GM12878 (cell line): ENCODE data around the gene ECI1. TPM values are rescaled to one million over a fixed set of nuclear protein-coding genes. Genes with fewer than 3 reads are reported as not detected.

ENCODE experiments used
- ATAC-seq: fragments of 200-7000 bp; cut with Tn5 transposase; 3 replicates; pipeline ENCODE4 v1.9.1; 2020; ENCODE audit warnings: mild to moderate bottlenecking, moderate library complexity
- BruUV-seq: library from RNA; stranded (reverse); fragments of 400-500 nt; replicated peaks from 2 replicates; lab custom pipeline; 2021; lab: Mats Ljungman, UMichigan
- CTCF ChIA-PET: fragments of 300-600 bp; sonication (Branson Sonifier 250); formaldehyde crosslinking; extraction: SDS; loops from one replicate; lab custom pipeline; 2021; ENCODE audit warnings: inconsistent platforms; lab: Yijun Ruan, JAX
- POLR2A ChIA-PET: fragments of 350-600 bp; formaldehyde crosslinking; extraction: SDS; loops from one replicate; lab custom pipeline; 2021; ENCODE audit warnings: inconsistent platforms; lab: Charles Lee
- RAD21 ChIA-PET: fragments of 300-600 bp; sonication (Branson Sonifier 250); formaldehyde crosslinking; loops from one replicate; lab custom pipeline; 2023; ENCODE audit warnings: antibody characterized with exemption; ENCODE audit not compliant: unreplicated experiment; lab: Charles Lee
- SMC1A ChIA-PET: fragments of 300-600 bp; sonication (Branson Sonifier 250); formaldehyde crosslinking; loops from one replicate; lab custom pipeline; 2023; ENCODE audit not compliant: unreplicated experiment, uncharacterized antibody; lab: Charles Lee
- DNase-seq: peaks from one replicate; pipeline ENCODE4 v3.0.0-alpha.2; 2011; ENCODE audit warnings: low read depth, low spot score
- FAIRE-seq: peaks from 3 replicates; lab custom pipeline; 2011; peaks lifted over from hg19 to GRCh38; lab: Jason Lieb, UNC
- H2AFZ ChIP-seq: 2 replicates; pipeline ENCODE4 v1.6.0; 2011; ENCODE audit warnings: low read depth, low read length, control low read depth; ENCODE audit not compliant: control insufficient read depth
- H3K27ac ChIP-seq: 2 replicates; pipeline ENCODE4 v1.5.1; 2011; ENCODE audit warnings: control low read depth; ENCODE audit not compliant: control insufficient read depth, insufficient read depth
- H3K27me3 ChIP-seq, 2 experiments: replicated peaks in 1 of 2; 2 replicates each; pipeline versions ENCODE4 v1.6.0 to v1.6.1; 2011; ENCODE audit warnings: low read length in 1 of 2; ENCODE audit not compliant: control insufficient read depth in 2 of 2, insufficient read depth in 2 of 2
- H3K36me3 ChIP-seq, 2 experiments: 2 replicates each; pipeline ENCODE4 v1.5.1; 2011; ENCODE audit warnings: low read length in 1 of 2; ENCODE audit not compliant: control insufficient read depth in 2 of 2, insufficient read depth in 2 of 2
- H3K4me1 ChIP-seq: 2 replicates; pipeline ENCODE4 v1.6.1; 2011; ENCODE audit warnings: mild to moderate bottlenecking, low read length, moderate library complexity, mixed read lengths; ENCODE audit not compliant: control insufficient read depth, insufficient read depth
- H3K4me2 ChIP-seq: 2 replicates; pipeline ENCODE4 v1.6.0; 2011; ENCODE audit warnings: control low read depth; ENCODE audit not compliant: control insufficient read depth, insufficient read depth
- H3K4me3 ChIP-seq: fragments of 200-600 bp; sonication (generic); 2 replicates; pipeline ENCODE4 v1.5.1; 2016
- H3K79me2 ChIP-seq: 2 replicates; pipeline ENCODE4 v1.6.0; 2011; ENCODE audit warnings: low read length; ENCODE audit not compliant: control insufficient read depth, insufficient read depth
- H3K9ac ChIP-seq: 2 replicates; pipeline ENCODE4 v1.8.0; 2011; ENCODE audit warnings: low read length, control low read depth, mixed read lengths; ENCODE audit not compliant: control insufficient read depth, insufficient read depth
- H3K9me3 ChIP-seq: replicated peaks from 3 replicates; pipeline ENCODE4 v1.5.1; 2011; ENCODE audit warnings: mild to moderate bottlenecking, low read length; ENCODE audit not compliant: control insufficient read depth, insufficient read depth
- H4K20me1 ChIP-seq: 2 replicates; pipeline ENCODE4 v1.6.0; 2011; ENCODE audit not compliant: control insufficient read depth, insufficient read depth
- ATF7 ChIP-seq: fragments of 450-650 bp; IDR thresholded peaks from 2 replicates; pipeline ENCODE4 v1.6.1; 2016; ENCODE audit warnings: low read depth, mild to moderate bottlenecking
- BCLAF1 ChIP-seq: fragments of 450-650 bp; IDR thresholded peaks from 2 replicates; pipeline ENCODE4 v1.6.1; 2017; ENCODE audit warnings: antibody characterized with exemption, mild to moderate bottlenecking, moderate library complexity
- CREM ChIP-seq: IDR thresholded peaks from 2 replicates; pipeline ENCODE4 v1.6.1; 2014; ENCODE audit warnings: antibody characterized with exemption, low read depth
- IRF5 ChIP-seq: fragments of 450-650 bp; IDR thresholded peaks from 2 replicates; pipeline ENCODE4 v1.6.1; 2017; ENCODE audit warnings: borderline replicate concordance
- KDM1A ChIP-seq: fragments of 200-600 bp; sonication (generic); IDR thresholded peaks from 2 replicates; pipeline ENCODE4 v1.6.1; 2016; ENCODE audit warnings: borderline replicate concordance
- POLR2AphosphoS5 ChIP-seq: IDR thresholded peaks from 2 replicates; pipeline ENCODE4 v1.6.1; 2011; ENCODE audit warnings: mild to moderate bottlenecking, low read length, inconsistent platforms
- RB1 ChIP-seq: fragments of 450-650 bp; formaldehyde crosslinking; IDR thresholded peaks from 2 replicates; pipeline ENCODE4 v1.6.1; 2017; ENCODE audit warnings: mild to moderate bottlenecking, borderline replicate concordance
- SP1 ChIP-seq: IDR thresholded peaks from one replicate; pipeline ENCODE4 v1.6.1; 2011; ENCODE audit warnings: low read depth, low read length
- SUPT20H ChIP-seq: IDR thresholded peaks from 2 replicates; pipeline ENCODE4 v1.6.1; 2011; ENCODE audit warnings: low read depth, mild to moderate bottlenecking, low read length, moderate library complexity, borderline replicate concordance; ENCODE audit not compliant: control insufficient read depth
- ZNF592 ChIP-seq: fragments of 450-650 bp; IDR thresholded peaks from 2 replicates; pipeline ENCODE4 v1.6.1; 2017; ENCODE audit warnings: mild to moderate bottlenecking, moderate library complexity
- ZZZ3 ChIP-seq: IDR thresholded peaks from 2 replicates; pipeline ENCODE4 v1.6.1; 2011; ENCODE audit warnings: low read depth; ENCODE audit not compliant: control insufficient read depth, insufficient read length
- WGBS: methylation state at CpG from one replicate; pipeline ENCODE4 v1.1.6; 2016; ENCODE audit warnings: low lambda C conversion rate; ENCODE audit not compliant: insufficient replicate concordance, insufficient coverage; ENCODE audit errors: missing lambda C conversion rate; 5-methylcytosine and 5-hydroxymethylcytosine counted together
- in situ Hi-C: fragments of 300-500 bp; cut with MboI; formaldehyde crosslinking; loops from 9 replicates; pipeline ENCODE4 v1.14.3; 2018; ENCODE audit warnings: mixed read lengths
- intact Hi-C: fragments of 100-400 bp; cut with micrococcal nuclease; formaldehyde crosslinking; loops from one replicate; pipeline ENCODE4 v1.14.2; 2022; ENCODE audit not compliant: unreplicated experiment
- polyA plus RNA-seq, 11 experiments: library from polyadenylated mRNA; depleted of rRNA in 4 of 11; unstranded in 6 of 11; stranded (reverse) in 5 of 11; fragments of >200 nt; fragmentation: Nextera tagmentation in 4 of 11; fragmentation: Illumina TruSeq in 1 of 11; extraction: Ambion mirVana in 4 of 11; extraction: Trizol in 1 of 11; gene quantifications; 1 replicate in 1 of 11; 2 replicates in 10 of 11; pipeline versions ENCODE4 v1.2.1 to v1.2.3, GENCODE V29; 2011 to 2016; ENCODE audit warnings: inconsistent platforms in 2 of 11, missing spikeins in 2 of 11, low read depth in 1 of 11
- total RNA-seq, 4 experiments: library from RNA; depleted of rRNA in 3 of 4; stranded (reverse); fragments of >200 nt in 3 of 4; fragmentation: Illumina TruSeq in 1 of 4; extraction: Trizol in 1 of 4; gene quantifications; 2 replicates each; pipeline versions ENCODE4 v1.2.1 to v1.2.3, GENCODE V29; 2013 to 2021
- TF ChIP-seq, protein P1 (sequence below): fragments of 450-650 bp; IDR thresholded peaks from 2 replicates; pipeline ENCODE4 v1.6.1; 2018; ENCODE audit warnings: borderline replicate concordance, mild to moderate bottlenecking; ENCODE audit not compliant: partially characterized antibody

The ECI1 gene
- total and polyA plus RNA-seq, 10 of the 15 experiments (the other 5 are each of a cell fraction or from before 2014, with no cell fraction given): 2.2 to 82.1 (median 24.8) TPM

DNA sequence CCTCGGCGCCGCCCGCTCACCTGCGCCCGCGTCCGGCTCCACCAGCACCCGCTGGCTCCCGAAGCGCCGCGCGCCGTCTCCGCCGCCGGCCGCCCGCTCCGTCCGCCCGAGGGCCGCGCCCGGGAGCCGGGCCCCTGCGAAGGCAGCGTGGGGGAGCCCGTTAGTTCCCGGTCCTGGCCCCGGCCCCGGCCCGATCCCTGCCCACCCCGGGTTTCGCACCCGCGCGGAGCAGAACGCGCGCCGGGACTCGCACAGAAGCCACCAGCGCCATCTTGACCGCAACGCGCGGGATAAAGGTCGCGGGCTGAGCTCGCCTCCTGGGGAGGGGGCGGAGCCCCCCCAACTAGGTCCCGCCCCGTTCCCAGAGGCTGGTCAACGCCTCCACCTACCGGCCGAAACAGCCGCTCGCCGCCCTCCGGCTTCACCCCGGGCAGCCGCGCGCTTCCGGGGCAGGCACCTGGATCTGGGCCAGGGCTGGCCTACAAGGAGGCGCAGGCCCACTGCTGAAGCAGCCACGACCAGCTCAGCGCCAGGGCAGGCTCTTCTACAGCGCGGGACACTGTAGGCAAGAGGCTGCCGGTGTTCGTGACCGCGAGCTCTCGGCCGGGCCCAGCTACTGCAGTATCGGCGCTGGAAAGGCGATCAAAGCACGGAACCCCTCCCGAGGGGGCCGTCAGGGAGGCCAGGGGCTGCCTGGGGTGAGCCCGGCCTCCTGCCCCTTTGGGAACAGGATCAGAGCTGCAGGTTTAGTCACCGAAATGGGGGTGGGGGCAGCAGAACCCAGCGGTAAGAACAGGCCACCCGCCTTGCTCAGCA lies at the start of gene ECI1 (continued):
- TF ChIP-seq, protein P1, sequence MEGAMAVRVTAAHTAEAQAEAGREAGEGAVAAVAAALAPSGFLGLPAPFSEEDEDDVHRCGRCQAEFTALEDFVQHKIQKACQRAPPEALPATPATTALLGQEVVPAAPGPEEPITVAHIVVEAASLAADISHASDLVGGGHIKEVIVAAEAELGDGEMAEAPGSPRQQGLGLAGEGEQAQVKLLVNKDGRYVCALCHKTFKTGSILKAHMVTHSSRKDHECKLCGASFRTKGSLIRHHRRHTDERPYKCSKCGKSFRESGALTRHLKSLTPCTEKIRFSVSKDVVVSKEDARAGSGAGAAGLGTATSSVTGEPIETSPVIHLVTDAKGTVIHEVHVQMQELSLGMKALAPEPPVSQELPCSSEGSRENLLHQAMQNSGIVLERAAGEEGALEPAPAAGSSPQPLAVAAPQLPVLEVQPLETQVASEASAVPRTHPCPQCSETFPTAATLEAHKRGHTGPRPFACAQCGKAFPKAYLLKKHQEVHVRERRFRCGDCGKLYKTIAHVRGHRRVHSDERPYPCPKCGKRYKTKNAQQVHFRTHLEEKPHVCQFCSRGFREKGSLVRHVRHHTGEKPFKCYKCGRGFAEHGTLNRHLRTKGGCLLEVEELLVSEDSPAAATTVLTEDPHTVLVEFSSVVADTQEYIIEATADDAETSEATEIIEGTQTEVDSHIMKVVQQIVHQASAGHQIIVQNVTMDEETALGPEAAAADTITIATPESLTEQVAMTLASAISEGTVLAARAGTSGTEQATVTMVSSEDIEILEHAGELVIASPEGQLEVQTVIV: peak; percentile 32
- peak; percentile 89 for TF ChIP-seq RB1
- no peak for TF ChIP-seq KDM1A
- TF ChIP-seq ZNF592: no peak
- no peak for TF ChIP-seq ATF7

DNA sequence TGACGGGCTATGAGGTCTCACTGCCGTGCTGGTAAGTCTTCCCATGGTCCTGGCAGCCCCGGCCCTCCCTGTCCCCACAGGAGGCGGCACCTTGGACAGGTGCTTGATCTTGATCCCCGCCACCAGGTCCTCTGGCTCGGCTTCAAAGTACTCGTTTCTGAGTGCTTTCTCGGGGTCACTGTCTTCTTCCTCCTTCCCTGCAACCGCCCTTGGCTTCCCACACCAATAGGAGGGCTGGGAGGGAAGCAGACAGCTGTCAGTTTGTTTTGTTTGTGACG lies 48.5 kb upstream of the ECI1 start:
- no peak overlapping the region for H3K4me2 ChIP-seq
- FAIRE-seq (no peak), ATAC-seq (no peak), DNase-seq (no peak)
- intact Hi-C loops (no loop called here), in situ Hi-C loops (no loop called here)
- H3K9ac ChIP-seq: no peak overlapping the region
- no TSS peak for BruUV-seq
- SMC1A ChIA-PET: no interaction called here
- H3K9me3 ChIP-seq: no peaks in the 10 kb centered on the region
- H3K27me3 ChIP-seq: no peaks in the 10 kb centered on the region
- POLR2A ChIA-PET: no interaction called here
- CTCF ChIA-PET: no interaction called here
- H2AFZ ChIP-seq: no peak overlapping the region
- RAD21 ChIA-PET: no interaction called here
- H3K4me3 ChIP-seq: no peak overlapping the region
- H3K79me2 ChIP-seq: no peaks in the 10 kb centered on the region
- no peak overlapping the region for H3K27ac ChIP-seq
- no peaks in the 10 kb centered on the region for H3K36me3 ChIP-seq
- 61% methylated on average over 9 of the region's 10 CpGs for whole genome bisulfite sequencing
- no peaks in the 10 kb centered on the region for H4K20me1 ChIP-seq
- H3K4me1 ChIP-seq: peaks cover 10% of the 10 kb centered on the region
- no peak for TF ChIP-seq SUPT20H
- no peak for TF ChIP-seq CREM
- TF ChIP-seq SP1: no peak
- no peak for TF ChIP-seq ZZZ3
- TF ChIP-seq BCLAF1: no peak
- TF ChIP-seq POLR2AphosphoS5: no peak
- no peak for TF ChIP-seq IRF5
